ENCODE measurements around the gene GDPD5.

Gene GDPD5

GRCh38 chr11:75487365-75487764 is 38.4 kb downstream of the GDPD5 start:
- no peak for DNase-seq

GRCh38 chr11:75485742-75486141 is 40.0 kb downstream of the GDPD5 start:
- no peak for DNase-seq

- no peak for DNase-seq
Measured at GRCh38 chr11:75482931-75483469, 42.7 kb downstream of the GDPD5 start.

- no peak for DNase-seq
Measured at GRCh38 chr11:75481922-75482606, 43.7 kb downstream of the GDPD5 start.

- DNase-seq = no peak
Measured at GRCh38 chr11:75481223-75481921, 44.4 kb downstream of the GDPD5 start.

GRCh38 chr11:75480185-75481175 is 45.3 kb downstream of the GDPD5 start:
- DNase-seq = no peak

GRCh38 chr11:75479597-75480145 is 46.1 kb downstream of the GDPD5 start:
- no peak for DNase-seq

GRCh38 chr11:75478783-75479596 is 46.8 kb downstream of the GDPD5 start:
- DNase-seq = no peak

- DNase-seq = peak; percentile 35
Measured at GRCh38 chr11:75477614-75477935, 48.2 kb downstream of the GDPD5 start.

- no peak for DNase-seq
Measured at GRCh38 chr11:75476739-75477613, 48.8 kb downstream of the GDPD5 start.

GRCh38 chr11:75475767-75476650 is 49.7 kb downstream of the GDPD5 start:
- peak; percentile 51 for DNase-seq

GRCh38 chr11:75474878-75475766 is 50.6 kb downstream of the GDPD5 start:
- peak; percentile 73 for DNase-seq

- DNase-seq = peak; percentile 76
Measured at GRCh38 chr11:75474240-75474639, 51.5 kb downstream of the GDPD5 start.

GRCh38 chr11:75473684-75474083 is 52.1 kb downstream of the GDPD5 start:
- DNase-seq = no peak

- no peak for DNase-seq
Measured at GRCh38 chr11:75472081-75472732, 53.5 kb downstream of the GDPD5 start.

GRCh38 chr11:75471176-75471973 is 54.4 kb downstream of the GDPD5 start:
- DNase-seq = no peak

- DNase-seq = no peak
Measured at GRCh38 chr11:75470476-75471080, 55.2 kb downstream of the GDPD5 start.
